PC-3 (cell line): Measurements from ENCODE around the gene ATOH1.

ENCODE experiments used
- CTCF ChIP-seq: fragments of 300-600 bp; sonication (generic); conservative IDR thresholded peaks from 2 replicates; pipeline ENCODE4 v1.5.1; 2017; ENCODE audit warnings: antibody characterized with exemption, low read depth, mild to moderate bottlenecking, low read length
- EZH2 ChIP-seq: fragments of 300-600 bp; sonication (generic); IDR thresholded peaks from one replicate; pipeline ENCODE4 v1.6.1; 2017; ENCODE audit warnings: antibody characterized with exemption, mild to moderate bottlenecking, low read length; ENCODE audit not compliant: unreplicated experiment
- EZH2phosphoT487 ChIP-seq: fragments of 300-600 bp; sonication (generic); IDR thresholded peaks from 2 replicates; pipeline ENCODE4 v1.6.1; 2018; ENCODE audit warnings: mild to moderate bottlenecking, antibody characterized with exemption, low read length, borderline replicate concordance

DNA sequence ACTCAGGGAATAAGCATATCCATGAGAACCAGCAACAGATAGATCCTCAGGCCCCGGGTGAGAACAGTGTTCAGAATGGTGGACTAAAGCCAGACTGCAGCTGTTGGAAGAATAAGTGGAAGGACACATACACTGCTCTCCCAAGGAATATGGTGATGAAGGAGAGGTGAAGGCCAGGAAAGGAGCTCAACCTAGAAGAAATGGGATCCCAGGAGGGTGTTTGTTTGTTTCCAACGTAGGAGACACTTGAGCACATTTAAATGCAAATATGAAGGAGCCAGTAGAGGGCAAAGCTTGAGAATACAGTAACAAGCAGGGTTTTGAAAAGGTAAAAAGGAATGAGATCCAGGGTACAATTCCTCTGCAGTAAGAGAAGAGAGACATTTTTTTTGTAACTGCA, 42.4 kb upstream of the ATOH1 start:
- TF ChIP-seq EZH2 (no peak), CTCF (no peak), EZH2phosphoT487 (no peak)
